DOHH2 (cell line): Measurements from ENCODE around the gene RNF181.
"Not testable (repeated sequence)": the region's sequence is repeated elsewhere in the genome, so short reads cannot be mapped to it uniquely, and the experiment has no call there.

Source experiments
- H3F3A ChIP-seq: fragments of 200-600 bp; sonication (generic), shearing (Covaris generic); 2 replicates; pipeline ENCODE4 v1.6.0; 2016; ENCODE audit warnings: antibody characterized with exemption, mild to moderate bottlenecking; ENCODE audit not compliant: control insufficient read depth, insufficient read depth
- H3K27ac ChIP-seq: fragments of 200-600 bp; sonication (generic); 2 replicates; pipeline ENCODE4 v1.5.1; 2014; ENCODE audit warnings: low read depth, mild to moderate bottlenecking, low read length, moderate library complexity
- H3K27me3 ChIP-seq: fragments of 200-600 bp; sonication (generic); 2 replicates; pipeline ENCODE4 v1.6.1; 2014; ENCODE audit warnings: mild to moderate bottlenecking, low read length, mixed read lengths; ENCODE audit not compliant: control insufficient read depth
- H3K36me3 ChIP-seq: fragments of 200-600 bp; sonication (generic); 2 replicates; pipeline ENCODE4 v1.6.1; 2014; ENCODE audit warnings: mild to moderate bottlenecking, low read length, moderate library complexity, mixed read lengths; ENCODE audit not compliant: control insufficient read depth
- H3K4me1 ChIP-seq: fragments of 200-600 bp; sonication (generic); 2 replicates; pipeline ENCODE4 v1.6.1; 2014; ENCODE audit warnings: mild to moderate bottlenecking, low read length, mixed read lengths; ENCODE audit not compliant: control insufficient read depth
- H3K4me2 ChIP-seq: fragments of 200-600 bp; sonication (generic); 2 replicates; pipeline ENCODE4 v1.6.0; 2014; ENCODE audit warnings: mild to moderate bottlenecking, low read length, moderate library complexity
- H3K4me3 ChIP-seq: fragments of 200-600 bp; sonication (generic); 2 replicates; pipeline ENCODE4 v1.5.1; 2014; ENCODE audit warnings: mild to moderate bottlenecking, low read length, mixed read lengths
- H3K79me2 ChIP-seq: fragments of 200-600 bp; sonication (generic); 2 replicates; pipeline ENCODE4 v1.6.1; 2014; ENCODE audit warnings: mild to moderate bottlenecking, low read length, mixed read lengths; ENCODE audit not compliant: control insufficient read depth
- H3K9me2 ChIP-seq: fragments of 200-600 bp; sonication (generic); replicated peaks from 2 replicates; pipeline ENCODE4 v1.6.1; 2014; ENCODE audit warnings: mild to moderate bottlenecking, low read length, mixed read lengths; ENCODE audit not compliant: control insufficient read depth
- H3K9me3 ChIP-seq: fragments of 200-600 bp; sonication (generic); 2 replicates; pipeline ENCODE4 v1.6.1; 2014; ENCODE audit warnings: antibody characterized with exemption, low read length, mixed read lengths; ENCODE audit not compliant: control insufficient read depth, insufficient read depth
- H4K20me1 ChIP-seq: fragments of 200-600 bp; sonication (generic); 2 replicates; pipeline ENCODE4 v1.6.0; 2014; ENCODE audit warnings: low read depth, mild to moderate bottlenecking, antibody characterized with exemption, low read length, moderate library complexity; ENCODE audit not compliant: control insufficient read depth, insufficient read depth
- EZH2phosphoT487 ChIP-seq: fragments of 200-600 bp; sonication (generic); IDR thresholded peaks from 2 replicates; pipeline ENCODE4 v1.6.1; 2017; ENCODE audit warnings: borderline replicate concordance, mild to moderate bottlenecking, antibody characterized with exemption, low read length, moderate library complexity, mixed read lengths
- TF ChIP-seq, protein P1 (sequence below): fragments of 200-600 bp; sonication (generic); IDR thresholded peaks from one replicate; pipeline ENCODE4 v1.5.1; 2014; ENCODE audit warnings: antibody characterized with exemption, mild to moderate bottlenecking, low read depth, low read length; ENCODE audit not compliant: poor library complexity, severe bottlenecking

The RNF181 gene

DNA sequence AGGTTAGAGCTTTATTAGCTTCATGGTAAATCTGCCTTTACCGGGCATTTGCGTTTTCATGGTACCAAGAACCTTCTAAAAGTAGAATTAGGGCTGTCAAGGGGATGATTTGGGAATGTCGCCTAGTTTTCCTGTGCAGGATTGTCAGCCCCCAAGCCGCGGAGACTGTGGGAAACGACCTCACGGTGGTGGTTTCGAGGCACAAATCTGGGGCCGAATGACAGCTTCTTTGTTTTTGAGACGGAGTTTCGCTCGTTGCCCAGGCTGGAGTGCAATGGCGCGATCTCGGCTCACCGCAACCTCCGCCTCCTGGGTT, 19.8 kb downstream of the RNF181 start:
- peaks cover 16% of the 10 kb centered on the region for H3F3A ChIP-seq
- no peak overlapping the region for H3K27ac ChIP-seq
- peaks cover 40% of the 10 kb centered on the region for H3K4me1 ChIP-seq
- H3K4me2 ChIP-seq: peak overlapping the region; percentile 70
- peak overlapping the region; percentile 78 for H3K4me3 ChIP-seq
- no peaks in the 10 kb centered on the region for H3K9me2 ChIP-seq
- peaks cover 67% of the 10 kb centered on the region for H3K79me2 ChIP-seq
- TF ChIP-seq, protein P1, sequence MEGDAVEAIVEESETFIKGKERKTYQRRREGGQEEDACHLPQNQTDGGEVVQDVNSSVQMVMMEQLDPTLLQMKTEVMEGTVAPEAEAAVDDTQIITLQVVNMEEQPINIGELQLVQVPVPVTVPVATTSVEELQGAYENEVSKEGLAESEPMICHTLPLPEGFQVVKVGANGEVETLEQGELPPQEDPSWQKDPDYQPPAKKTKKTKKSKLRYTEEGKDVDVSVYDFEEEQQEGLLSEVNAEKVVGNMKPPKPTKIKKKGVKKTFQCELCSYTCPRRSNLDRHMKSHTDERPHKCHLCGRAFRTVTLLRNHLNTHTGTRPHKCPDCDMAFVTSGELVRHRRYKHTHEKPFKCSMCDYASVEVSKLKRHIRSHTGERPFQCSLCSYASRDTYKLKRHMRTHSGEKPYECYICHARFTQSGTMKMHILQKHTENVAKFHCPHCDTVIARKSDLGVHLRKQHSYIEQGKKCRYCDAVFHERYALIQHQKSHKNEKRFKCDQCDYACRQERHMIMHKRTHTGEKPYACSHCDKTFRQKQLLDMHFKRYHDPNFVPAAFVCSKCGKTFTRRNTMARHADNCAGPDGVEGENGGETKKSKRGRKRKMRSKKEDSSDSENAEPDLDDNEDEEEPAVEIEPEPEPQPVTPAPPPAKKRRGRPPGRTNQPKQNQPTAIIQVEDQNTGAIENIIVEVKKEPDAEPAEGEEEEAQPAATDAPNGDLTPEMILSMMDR: no peak
- no peak for TF ChIP-seq EZH2phosphoT487
- no peaks in the 10 kb centered on the region for H3K27me3 ChIP-seq
- no peaks in the 10 kb centered on the region for H3K9me3 ChIP-seq
- H3K36me3 ChIP-seq: peaks cover 39% of the 10 kb centered on the region
- peaks cover 18% of the 10 kb centered on the region for H4K20me1 ChIP-seq

DNA sequence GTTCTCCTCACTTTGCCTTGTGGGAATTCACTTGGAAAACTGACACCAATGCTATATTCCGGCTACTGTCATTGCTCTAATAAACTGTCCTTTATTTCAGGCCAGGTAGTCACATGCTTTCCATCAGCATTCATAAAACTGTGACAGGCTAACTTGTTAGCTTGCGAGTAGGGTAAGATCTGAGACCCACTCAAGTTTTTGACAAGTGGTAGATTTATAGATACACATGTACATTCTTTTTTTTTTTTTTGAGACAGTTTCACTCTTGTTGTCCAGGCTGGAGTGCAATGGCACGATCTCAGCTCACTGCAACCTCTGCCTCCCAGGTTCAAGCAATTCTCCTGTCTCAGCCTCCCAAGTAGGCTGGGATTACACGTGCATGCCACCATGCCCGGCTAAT, 22.2 kb downstream of the RNF181 start:
- not testable (repeated sequence) for H3K27ac ChIP-seq
- peaks cover 52% of the 10 kb centered on the region for H3K36me3 ChIP-seq

DNA sequence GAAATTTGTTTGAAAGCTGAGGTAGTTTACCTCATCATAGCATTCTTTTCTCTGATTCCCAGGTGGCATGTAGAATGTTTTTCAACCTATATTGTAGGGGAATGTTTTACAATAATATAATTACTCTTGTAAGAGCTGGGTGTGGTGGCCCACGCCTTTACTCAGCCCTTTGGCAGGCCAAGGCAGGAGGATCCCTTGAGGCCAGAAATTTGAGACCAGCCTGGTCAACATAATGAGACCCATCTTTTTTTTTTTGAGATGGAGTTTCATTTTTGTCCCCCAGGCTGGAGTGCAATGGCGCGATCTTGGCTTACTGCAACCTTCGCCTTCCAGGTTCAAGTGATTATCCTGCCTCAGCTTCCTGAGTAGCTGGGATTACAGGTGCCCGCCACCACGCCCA, 24.1 kb downstream of the RNF181 start:
- Histone ChIP-seq H4K20me1 (peaks cover 23% of the 10 kb centered on the region), H3K79me2 (peaks cover 75% of the 10 kb centered on the region), H3K9me2 (no peaks in the 10 kb centered on the region), H3F3A (peaks cover 6% of the 10 kb centered on the region), H3K4me1 (peaks cover 24% of the 10 kb centered on the region), H3K4me2 (no peak overlapping the region), H3K27ac (no peak overlapping the region), H3K36me3 (peaks cover 70% of the 10 kb centered on the region), H3K9me3 (no peaks in the 10 kb centered on the region), H3K27me3 (no peaks in the 10 kb centered on the region), H3K4me3 (no peak overlapping the region)
- TF ChIP-seq, protein P1: no peak
- no peak for TF ChIP-seq EZH2phosphoT487

More for the DNA sequence above, 22.2 kb downstream of the RNF181 start:
- H3K9me3 ChIP-seq, H3K27me3 ChIP-seq, H3K9me2 ChIP-seq: not testable (repeated sequence)
- Histone ChIP-seq H3F3A (peaks cover 18% of the 10 kb centered on the region), H3K4me1 (peaks cover 26% of the 10 kb centered on the region), H3K4me3 (peak overlapping the region; percentile 78), H3K4me2 (peak overlapping the region; percentile 70), H3K79me2 (peaks cover 64% of the 10 kb centered on the region), H4K20me1 (peaks cover 20% of the 10 kb centered on the region)

DNA sequence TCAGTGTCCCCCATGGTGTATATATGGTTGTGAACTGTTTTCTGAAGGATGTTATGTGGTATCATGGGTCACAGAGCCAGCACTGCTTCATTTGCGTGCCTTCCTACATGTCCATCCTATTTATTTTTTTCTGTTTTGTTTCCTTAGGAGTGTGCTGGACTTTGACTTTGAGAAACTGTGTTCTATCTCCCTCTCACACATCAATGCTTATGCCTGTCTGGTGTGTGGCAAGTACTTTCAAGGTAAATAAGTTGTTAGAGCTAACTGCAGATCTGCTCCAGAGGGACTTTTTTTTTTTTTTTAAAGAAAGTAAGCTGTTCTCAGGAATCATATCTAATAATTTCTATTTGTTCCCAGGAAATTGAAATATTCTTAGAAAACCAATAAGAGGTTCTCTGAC, 25.8 kb downstream of the RNF181 start:
- Histone ChIP-seq H3F3A (peaks cover 6% of the 10 kb centered on the region), H3K79me2 (peaks cover 68% of the 10 kb centered on the region), H3K4me2 (no peak overlapping the region), H3K27me3 (no peaks in the 10 kb centered on the region), H3K36me3 (peaks cover 86% of the 10 kb centered on the region), H3K9me2 (no peaks in the 10 kb centered on the region), H3K4me1 (peaks cover 17% of the 10 kb centered on the region), H3K9me3 (no peaks in the 10 kb centered on the region), H3K27ac (no peak overlapping the region), H4K20me1 (peaks cover 23% of the 10 kb centered on the region), H3K4me3 (no peak overlapping the region)
- no peak for TF ChIP-seq EZH2phosphoT487
